GM21786 (cell line): ENCODE data around the gene PAEP.

Source experiments
- ATAC-seq: cut with Tn5 transposase; IDR thresholded peaks from one replicate; pipeline ENCODE4 v1.9.1; 2021; ENCODE audit not compliant: unreplicated experiment

Gene PAEP

GRCh38 chr9:135612981-135613910 lies 51.7 kb downstream of the PAEP start:
- ATAC-seq = no peak

- no peak for ATAC-seq
These were observed 52.6 kb downstream of the PAEP start for GRCh38 chr9:135613946-135614805.

DNA sequence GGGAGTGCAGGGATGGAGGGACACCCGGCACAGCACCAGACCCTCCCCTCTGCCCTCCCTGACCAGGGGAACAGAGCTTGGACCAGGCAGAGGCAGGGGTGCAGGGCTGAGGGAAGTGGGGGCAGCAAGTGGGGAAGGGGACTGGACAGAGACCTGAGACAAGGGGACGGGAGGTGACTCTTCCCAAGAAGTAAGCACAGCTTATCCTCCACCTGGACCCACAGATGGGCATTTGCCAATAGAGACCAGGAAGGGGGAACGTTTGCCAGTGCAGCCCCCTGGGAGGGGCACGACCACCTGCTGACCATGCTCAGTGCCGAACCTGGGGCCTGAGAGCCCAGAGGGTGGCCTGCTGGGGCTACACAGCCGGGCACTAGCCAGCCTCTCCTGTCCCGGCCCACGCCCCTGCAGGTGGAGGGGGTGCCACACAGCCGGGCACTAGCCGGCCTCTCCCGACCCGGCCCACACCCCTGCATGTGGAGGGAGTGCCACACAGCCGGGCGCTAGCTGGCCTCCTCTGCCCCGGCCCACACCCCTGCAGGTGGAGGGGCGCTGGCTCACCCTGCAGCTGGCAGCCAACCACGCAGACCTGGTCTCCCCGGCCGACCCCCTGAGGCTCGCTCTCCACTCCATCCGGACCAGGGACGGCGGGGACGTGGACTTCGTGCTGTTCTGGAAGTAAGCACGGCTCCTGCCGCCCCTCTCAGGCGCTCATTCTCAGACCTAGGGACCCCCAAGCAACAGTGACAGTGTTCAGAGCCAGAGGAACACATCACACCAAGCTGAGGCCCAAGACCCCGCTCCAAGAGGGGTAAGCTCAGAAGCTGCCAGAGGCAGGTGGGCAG lies 53.5 kb downstream of the PAEP start:
- no peak for ATAC-seq

GRCh38 chr9:135615666-135616618 lies 54.4 kb downstream of the PAEP start:
- no peak for ATAC-seq
